TTC549 (cell line): ENCODE data around the gene THTPA.
"Not testable (repeated sequence)": the region's sequence is repeated elsewhere in the genome, so short reads cannot be mapped to it uniquely, and the experiment has no call there.

ENCODE experiments used
- FAIRE-seq: peaks from 2 replicates; lab custom pipeline; 2012; peaks lifted over from hg19 to GRCh38; lab: Jason Lieb, UNC

THTPA gene

GRCh38 chr14:23583761-23584526 lies 27.9 kb downstream of the THTPA start:
- not testable (repeated sequence) for FAIRE-seq

- not testable (repeated sequence) for FAIRE-seq
Observed at GRCh38 chr14:23584527-23585203, 28.6 kb downstream of the THTPA start.

- FAIRE-seq, result no peak
Observed at GRCh38 chr14:23588884-23589598, 33.0 kb downstream of the THTPA start.

GRCh38 chr14:23589606-23590005 lies 33.5 kb downstream of the THTPA start:
- FAIRE-seq, result no peak

- no peak for FAIRE-seq
Observed at GRCh38 chr14:23590198-23590597, 34.1 kb downstream of the THTPA start.

- not testable (repeated sequence) for FAIRE-seq
Observed at GRCh38 chr14:23594191-23594590, 38.1 kb downstream of the THTPA start.

GRCh38 chr14:23600322-23600707 lies 44.2 kb downstream of the THTPA start:
- FAIRE-seq, result no peak

- FAIRE-seq, result no peak
Observed at GRCh38 chr14:23600806-23601205, 44.7 kb downstream of the THTPA start.

- FAIRE-seq, result no peak
Observed at GRCh38 chr14:23601424-23601823, 45.4 kb downstream of the THTPA start.

GRCh38 chr14:23601845-23602180 lies 45.7 kb downstream of the THTPA start:
- FAIRE-seq, result no peak

- FAIRE-seq, result no peak
Observed at GRCh38 chr14:23602181-23603095, 46.4 kb downstream of the THTPA start.

GRCh38 chr14:23603103-23603502 lies 47.0 kb downstream of the THTPA start:
- no peak for FAIRE-seq

- no peak for FAIRE-seq
Observed at GRCh38 chr14:23604148-23604547, 48.1 kb downstream of the THTPA start.

GRCh38 chr14:23604675-23605170 lies 48.7 kb downstream of the THTPA start:
- FAIRE-seq, result no peak

- no peak for FAIRE-seq
Observed at GRCh38 chr14:23605931-23606585, 50.0 kb downstream of the THTPA start.

- no peak for FAIRE-seq
Observed at GRCh38 chr14:23608454-23608853, 52.4 kb downstream of the THTPA start.

- no peak for FAIRE-seq
Observed at GRCh38 chr14:23609001-23609400, 52.9 kb downstream of the THTPA start.

- not testable (repeated sequence) for FAIRE-seq
Observed at GRCh38 chr14:23609411-23610089, 53.5 kb downstream of the THTPA start.
